K562 (cell line): ENCODE measurements around the gene COL9A3. TPM values are rescaled to one million over a fixed set of nuclear protein-coding genes. Genes with fewer than 3 reads are reported as not detected.

ENCODE experiments used
- ATAC-seq: fragments of 200-7000 bp; cut with Tn5 transposase; 3 replicates; pipeline ENCODE4 v1.9.1; 2020; ENCODE audit warnings: moderate library complexity
- BruUV-seq: library from RNA; stranded (reverse); fragments of 400-500 nt; replicated peaks from 2 replicates; lab custom pipeline; 2021; lab: Mats Ljungman, UMichigan
- CTCF ChIA-PET: fragments of 300-600 bp; formaldehyde crosslinking; extraction: SDS; loops from one replicate; lab custom pipeline; 2021; ENCODE audit warnings: low intra/inter-chr PET ratio; lab: Yijun Ruan, JAX
- POLR2A ChIA-PET: fragments of 300-600, 350-650 bp; sonication (Branson Sonifier 250); formaldehyde crosslinking; extraction: SDS; loops from one replicate; lab custom pipeline; 2021; ENCODE audit warnings: antibody characterized with exemption, inconsistent platforms; lab: Yijun Ruan, JAX
- DNase-seq, 4 experiments: peaks; one replicate each; pipeline versions ENCODE4 v3.0.0 to v3.0.0-alpha.2; 2011 to 2018; ENCODE audit warnings: low spot score in 3 of 4, mixed read lengths in 3 of 4; ENCODE audit errors: extremely low read depth in 1 of 4
- FAIRE-seq: peaks from 2 replicates; lab custom pipeline; 2011; peaks lifted over from hg19 to GRCh38; lab: Jason Lieb, UNC
- H2AFZ ChIP-seq: 2 replicates; pipeline ENCODE4 v1.6.0; 2011; ENCODE audit warnings: low read depth, low read length, control low read depth, inconsistent platforms
- H3K27ac ChIP-seq: fragments of 200-600 bp; 3 replicates; pipeline ENCODE4 v1.8.0; 2011; ENCODE audit warnings: low read depth, mild to moderate bottlenecking, control low read depth, inconsistent platforms, low read length, moderate library complexity, mixed read lengths; ENCODE audit errors: extremely low read depth
- H3K27me3 ChIP-seq, 2 experiments: fragments of 300-600 bp in 1 of 2; 2 replicates in 1 of 2; 3 replicates in 1 of 2; pipeline versions ENCODE4 v1.6.0 to v1.8.0; 2011; ENCODE audit warnings: inconsistent platforms in 2 of 2, low read length in 2 of 2, mild to moderate bottlenecking in 1 of 2, mixed read lengths in 1 of 2, moderate library complexity in 1 of 2; ENCODE audit not compliant: control insufficient read depth in 2 of 2, insufficient read depth in 2 of 2
- H3K36me3 ChIP-seq: fragments of 300-600 bp; 3 replicates; pipeline ENCODE4 v1.8.0; 2011; ENCODE audit warnings: mild to moderate bottlenecking, low read length, inconsistent platforms; ENCODE audit not compliant: control insufficient read depth, insufficient read depth
- H3K4me1 ChIP-seq, 2 experiments: fragments of 200-600 bp in 1 of 2; replicated peaks in 1 of 2; 2 replicates in 1 of 2; 3 replicates in 1 of 2; pipeline versions ENCODE4 v1.5.1 to v1.8.0; 2011; ENCODE audit warnings: inconsistent platforms in 2 of 2, low read length in 2 of 2, mild to moderate bottlenecking in 1 of 2, mixed read lengths in 1 of 2, moderate library complexity in 1 of 2; ENCODE audit not compliant: control insufficient read depth in 2 of 2, insufficient read depth in 2 of 2
- H3K4me2 ChIP-seq: 2 replicates; pipeline ENCODE4 v1.6.1; 2011; ENCODE audit warnings: low read length, control low read depth, inconsistent platforms, mixed read lengths; ENCODE audit not compliant: insufficient read depth
- H3K4me3 ChIP-seq: fragments of 200-600 bp; sonication (generic), shearing (Covaris generic); 2 replicates; pipeline ENCODE4 v1.5.1; 2016; ENCODE audit warnings: control low read depth, inconsistent platforms
- H3K79me2 ChIP-seq: fragments of 200-600 bp; 3 replicates; pipeline ENCODE4 v1.8.0; 2011; ENCODE audit warnings: low read length, inconsistent platforms; ENCODE audit not compliant: control insufficient read depth, insufficient read depth
- H3K9ac ChIP-seq, 2 experiments: 2 replicates each; pipeline versions ENCODE4 v1.6.0 to v1.6.1; 2011; ENCODE audit warnings: low read depth in 2 of 2, low read length in 2 of 2, control low read depth in 1 of 2, inconsistent platforms in 1 of 2, mild to moderate bottlenecking in 1 of 2, mixed read lengths in 1 of 2; ENCODE audit not compliant: insufficient read depth in 1 of 2
- H3K9me1 ChIP-seq: one replicate; pipeline ENCODE4 v1.6.0; 2011; ENCODE audit warnings: inconsistent platforms, mild to moderate bottlenecking, low read length, moderate library complexity; ENCODE audit not compliant: control insufficient read depth, insufficient read depth
- H3K9me3 ChIP-seq: replicated peaks from 2 replicates; pipeline ENCODE4 v1.5.1; 2011; ENCODE audit warnings: low read depth, low read length, inconsistent platforms; ENCODE audit not compliant: control insufficient read depth, insufficient read depth
- H4K20me1 ChIP-seq: replicated peaks from 2 replicates; pipeline ENCODE4 v1.6.1; 2011; ENCODE audit warnings: low read length, inconsistent platforms, mixed read lengths; ENCODE audit not compliant: control insufficient read depth, insufficient read depth
- IRF9 ChIP-seq: fragments of 450-650 bp; IDR thresholded peaks from 2 replicates; pipeline ENCODE4 v1.6.1; 2016; ENCODE audit warnings: missing biosample characterization, missing genetic modification characterization
- KDM1A ChIP-seq, 2 experiments: fragments of 450-650 bp; IDR thresholded peaks; 2 replicates each; pipeline ENCODE4 v1.6.1; 2016; ENCODE audit warnings: mild to moderate bottlenecking in 2 of 2
- WGBS: fragments of 100-300 bp; shearing (Covaris generic); methylation state at CpG from one replicate; pipeline ENCODE4 v1.1.6; 2016; ENCODE audit warnings: low coverage, mixed read lengths; ENCODE audit not compliant: insufficient coverage; ENCODE audit errors: missing lambda C conversion rate; 5-methylcytosine and 5-hydroxymethylcytosine counted together
- in situ Hi-C: fragments of 300-500 bp; cut with MboI; formaldehyde crosslinking; loops from 4 replicates; pipeline ENCODE4 v1.15.0; 2018; ENCODE audit warnings: inconsistent platforms, mixed read lengths
- intact Hi-C: fragments of 100-400 bp; cut with micrococcal nuclease; formaldehyde crosslinking; loops from 2 replicates; pipeline ENCODE4 v1.14.2; 2022
- polyA plus RNA-seq, 8 experiments: library from polyadenylated mRNA; depleted of rRNA in 4 of 8; stranded (reverse) in 5 of 8; unstranded in 3 of 8; fragments of >200 nt; fragmentation: Nextera tagmentation in 2 of 8; fragmentation: Illumina TruSeq in 1 of 8; extraction: Ambion mirVana in 2 of 8; extraction: Trizol in 1 of 8; gene quantifications; 2 replicates each; pipeline versions ENCODE4 v1.2.1 to v1.2.3, GENCODE V29; 2011 to 2014; ENCODE audit warnings: inconsistent platforms in 1 of 8, missing spikeins in 1 of 8
- total RNA-seq, 7 experiments: library from RNA; depleted of rRNA in 6 of 7; stranded (reverse); fragments of >200 nt in 6 of 7; fragmentation: Illumina TruSeq in 2 of 7; extraction: Trizol in 2 of 7; gene quantifications; 2 replicates each; pipeline versions ENCODE4 v1.2.1 to v1.2.3, GENCODE V29; 2011 to 2021; ENCODE audit warnings: low replicate concordance in 1 of 7

COL9A3 gene
- total and polyA plus RNA-seq, 9 of the 15 experiments (the other 6 are each of a cell fraction or from before 2014, with no cell fraction given): 0.14 to 3.6 (median 0.88) TPM; not detected in 1

GRCh38 chr20:62806383-62807050 is 10.3 kb upstream of the COL9A3 start:
- ATAC-seq (no peak), DNase-seq (no peak), FAIRE-seq (no peak)
- in situ Hi-C loops (loop anchor here (10.0 kb wide), 1 partner anchor 312 kb away; no protein-coding TSS in a partner anchor), intact Hi-C loops (loop anchor here (5.0 kb wide), 2 partner anchors 139 to 184 kb away; no protein-coding TSS in a partner anchor)
- Histone ChIP-seq H2AFZ (no peak overlapping the region), H3K36me3 (peaks cover 46% of the 10 kb centered on the region; the same call in 2 of the 3 replicates), H3K4me2 (peak overlapping the region; percentile 71; the same call in 1 of the 2 replicates), H3K9me3 (no peaks in the 10 kb centered on the region), H3K9me1 (no peaks in the 10 kb centered on the region), H3K27me3 (no peaks in the 10 kb centered on the region), H3K79me2 (peaks cover 25% of the 10 kb centered on the region), H3K4me1 (peaks cover 11 to 59% of the 10 kb centered on the region in 2 experiments), H4K20me1 (peaks cover 4% of the 10 kb centered on the region), H3K9ac (peak overlapping the region in 1 of 2 experiments; percentile 98; a peak in 3 of 4 replicates), H3K4me3 (no peak overlapping the region), H3K27ac (no peak overlapping the region)
- TF ChIP-seq IRF9 (tag): no peak
- TF ChIP-seq KDM1A (IDR thresholded peaks at IDR 0.05): peak; percentile 28 to 48; a peak in 2 of 4 replicates
- 52% methylated on average over 8 of the region's 11 CpGs for WGBS
- CTCF ChIA-PET: interaction anchor here (0.7 kb wide), 1 partner anchor 306 kb away, joined by 4 read pairs; no protein-coding TSS in a partner anchor
- BruUV-seq: TSS peak; percentile 49
- POLR2A ChIA-PET: interaction anchor here (0.6 kb wide), 1 partner anchor 17 kb away, joined by 3 read pairs; no protein-coding TSS in a partner anchor
